EL (cell line): ENCODE results near the gene RMRP.
A peak's percentile ranks its signal among the peaks of the same experiment; 100 is the strongest.

Experiments
- DNase-seq: peaks from one replicate; pipeline ENCODE4 v3.0.0-alpha.2; 2016

Gene RMRP

DNA sequence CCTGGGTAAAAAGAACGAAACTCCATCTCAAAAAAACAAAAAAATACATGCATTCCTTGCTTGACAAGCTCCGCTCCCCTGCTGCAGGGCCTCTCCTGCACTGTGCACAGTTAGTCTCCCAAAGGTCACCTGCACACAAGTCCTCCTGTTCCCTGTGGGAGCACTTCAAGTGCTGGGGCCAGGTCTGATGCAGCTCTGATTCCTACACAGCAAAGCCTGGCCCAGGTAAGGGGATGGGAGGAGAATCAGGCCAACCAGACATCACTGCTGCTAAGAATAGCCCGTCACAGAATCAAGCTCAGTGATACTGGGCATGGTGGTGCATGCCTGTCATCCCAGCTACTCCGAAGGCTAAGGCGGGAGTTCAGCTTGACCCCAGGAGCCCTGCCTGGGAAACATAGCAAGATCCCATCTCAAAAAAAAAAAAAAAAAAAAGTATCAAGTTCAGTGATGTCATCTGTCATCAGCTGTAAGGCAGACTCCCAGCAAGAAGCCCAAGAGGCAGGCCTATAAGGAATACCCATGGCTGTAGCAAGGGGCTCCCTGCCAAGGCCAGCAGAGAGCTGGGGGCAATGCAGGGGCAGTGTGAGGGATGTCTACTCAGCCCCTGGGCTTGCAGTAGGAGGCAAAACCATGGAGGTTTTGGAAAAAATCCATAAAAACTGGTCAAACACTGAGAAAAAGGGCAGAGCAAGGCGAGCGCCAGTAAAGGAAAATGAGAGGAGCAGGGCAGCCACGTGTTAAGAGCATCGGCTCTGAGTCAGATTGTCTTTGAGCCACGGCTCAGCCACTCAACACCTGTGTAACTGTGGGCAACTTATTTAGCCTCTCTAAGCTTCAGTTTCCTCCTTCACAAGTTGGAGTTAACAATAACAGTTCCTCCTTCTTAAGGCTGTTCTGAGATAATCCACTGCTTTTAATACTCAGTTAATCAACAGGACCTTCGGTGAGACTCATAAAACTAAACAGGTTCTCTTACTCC lies 28.7 kb upstream of the RMRP start:
- peak; percentile 50 for DNase-seq

DNA sequence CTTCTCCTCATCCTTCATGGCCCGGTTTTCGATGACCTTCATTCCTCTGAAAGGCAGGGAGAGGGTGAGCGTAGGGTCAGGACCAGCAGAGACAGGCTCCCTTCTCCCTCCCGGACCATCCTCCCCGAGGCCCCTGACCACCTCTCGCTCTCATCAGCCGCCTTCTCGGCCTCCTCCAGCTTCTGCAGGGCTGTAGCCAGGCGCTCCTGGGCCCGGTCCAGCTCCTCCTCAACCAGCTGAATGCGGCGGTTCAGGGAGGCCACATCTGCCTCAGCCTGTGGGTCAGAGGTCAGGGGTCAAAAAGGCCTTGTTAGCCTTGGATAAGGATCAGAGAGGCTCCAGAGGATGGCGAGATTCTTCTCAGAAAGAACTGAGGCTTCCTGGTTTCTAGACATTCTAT lies 27.7 kb upstream of the RMRP start:
- DNase-seq, result no peak

DNA sequence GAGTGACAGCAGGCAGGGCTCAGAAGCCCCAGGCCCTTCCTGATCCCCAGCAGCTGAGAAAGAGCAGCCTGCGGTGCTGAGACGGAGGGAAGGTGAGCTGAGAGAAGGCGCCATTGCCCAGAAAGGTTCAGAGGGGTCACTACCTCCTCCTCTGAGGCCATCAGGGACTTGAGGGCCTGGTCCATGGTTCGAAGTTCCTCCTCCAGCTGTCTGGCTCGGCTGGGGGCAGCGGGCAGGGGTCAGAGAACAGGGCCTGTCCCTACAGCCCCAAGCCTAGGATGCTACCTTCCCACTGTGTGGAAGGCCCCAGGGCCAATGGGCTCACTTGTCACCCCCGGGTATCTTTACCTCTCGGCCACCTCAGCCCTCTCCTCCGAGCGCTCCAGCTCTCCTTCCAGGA lies 27.1 kb upstream of the RMRP start:
- no peak for DNase-seq

DNA sequence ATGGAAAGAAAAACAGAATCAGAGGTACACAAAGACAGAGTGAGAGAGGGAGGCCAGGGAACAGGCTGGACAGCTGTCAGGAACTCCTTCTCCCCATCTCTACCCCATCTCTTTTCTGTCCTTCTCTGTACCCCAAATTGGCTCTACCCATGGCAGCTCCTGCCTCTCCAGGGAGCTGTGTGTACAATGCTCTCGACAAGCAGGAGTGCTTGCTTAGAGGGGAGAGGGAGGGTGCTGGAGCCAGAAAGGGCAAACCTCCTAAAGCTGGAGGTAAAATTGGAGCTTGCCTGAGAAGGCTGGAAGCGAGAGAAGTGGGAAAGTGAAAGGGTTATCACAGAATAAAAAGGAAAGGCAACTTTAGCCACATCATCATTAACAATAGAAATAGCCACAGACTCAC lies 25.5 kb upstream of the RMRP start:
- no peak for DNase-seq

DNA sequence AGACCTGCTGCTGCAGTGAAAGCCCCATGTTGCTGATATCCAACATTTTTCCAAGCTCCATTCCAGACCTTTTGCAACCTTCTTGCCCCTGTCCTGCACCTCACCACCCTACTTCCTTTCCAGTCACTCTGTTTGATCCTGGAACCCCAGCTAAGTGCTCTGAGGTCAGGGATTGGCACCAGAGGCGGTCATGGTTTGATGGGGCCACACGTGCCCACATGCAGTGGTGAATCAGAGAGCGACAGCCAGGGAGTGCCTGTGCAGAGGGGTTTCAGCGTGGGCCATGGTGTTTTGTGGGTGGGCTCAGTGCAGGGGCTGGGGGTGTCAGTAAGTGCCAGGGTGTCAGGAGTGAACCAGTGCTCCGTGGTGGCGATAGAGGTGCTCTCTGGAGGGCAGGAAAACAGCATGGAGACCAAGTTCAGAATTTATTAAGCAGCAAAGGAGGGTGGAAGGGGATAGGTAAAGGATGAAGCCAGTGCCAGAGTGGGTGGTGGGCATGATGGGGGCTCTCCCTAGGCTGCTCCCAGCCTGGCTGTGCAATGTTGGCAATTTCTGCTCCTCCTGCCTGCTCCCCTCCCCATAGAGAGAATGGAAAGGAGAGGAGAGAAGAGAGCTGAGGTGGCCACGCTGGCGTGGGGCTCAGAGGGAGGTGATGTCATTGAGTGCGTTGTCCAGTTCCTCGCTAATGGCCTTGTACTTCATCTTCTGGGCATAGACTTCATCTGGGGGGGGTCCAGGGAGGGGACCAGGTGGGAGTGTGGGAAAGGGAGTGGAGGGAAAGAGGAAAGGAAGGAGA lies 24.9 kb upstream of the RMRP start:
- no peak for DNase-seq

DNA sequence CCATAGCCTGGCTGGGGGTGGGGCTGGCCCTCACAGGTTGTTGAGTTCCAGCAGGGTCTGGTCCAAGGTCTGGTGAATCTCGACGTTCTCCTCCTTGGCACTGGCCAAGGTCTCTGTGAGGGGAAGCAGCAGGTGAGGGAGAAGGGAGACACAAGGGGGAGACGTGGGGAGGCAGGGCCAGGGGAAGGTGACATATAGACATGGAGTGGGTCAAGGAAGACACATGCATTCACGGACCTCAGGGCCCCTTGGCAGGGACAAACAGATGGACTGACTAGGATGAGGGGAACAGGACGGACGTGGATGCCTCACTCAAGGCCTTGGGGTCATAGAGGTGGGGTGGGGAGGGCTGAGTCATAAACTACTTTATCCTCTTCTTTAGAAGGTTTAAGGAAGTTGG lies 24.2 kb upstream of the RMRP start:
- peak; percentile 46 for DNase-seq

DNA sequence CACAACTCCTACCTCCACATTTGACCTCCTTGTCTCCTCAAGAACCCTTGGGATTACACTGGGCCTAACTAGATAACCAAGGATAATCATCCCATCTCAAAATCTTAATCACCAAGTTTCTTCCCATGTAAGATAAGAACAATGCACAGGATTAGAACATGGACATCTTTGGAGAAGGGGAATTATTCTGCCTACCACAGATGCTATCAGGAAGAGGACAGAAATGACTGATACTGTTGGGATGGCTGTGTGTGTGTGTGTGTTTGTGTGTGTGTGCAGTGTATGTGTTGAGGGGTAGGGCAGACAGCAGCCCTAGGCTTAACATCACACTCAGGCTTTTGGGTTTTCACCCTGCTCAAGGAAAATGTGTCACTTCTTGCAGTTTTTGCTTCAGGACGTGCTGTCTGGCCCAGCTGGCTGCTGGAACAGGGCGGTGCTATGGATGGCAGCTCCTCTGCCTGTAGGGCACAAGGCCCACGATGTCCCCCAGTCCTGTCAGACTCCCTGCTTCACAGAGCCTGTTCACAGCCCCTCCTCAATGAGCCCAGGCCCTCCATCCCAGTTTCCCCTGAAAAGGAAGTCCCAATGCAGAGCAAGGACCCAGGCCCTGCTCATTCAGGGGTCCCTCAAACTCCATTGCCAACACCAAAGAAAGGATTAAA lies 23.7 kb upstream of the RMRP start:
- peak; percentile 40 for DNase-seq

DNA sequence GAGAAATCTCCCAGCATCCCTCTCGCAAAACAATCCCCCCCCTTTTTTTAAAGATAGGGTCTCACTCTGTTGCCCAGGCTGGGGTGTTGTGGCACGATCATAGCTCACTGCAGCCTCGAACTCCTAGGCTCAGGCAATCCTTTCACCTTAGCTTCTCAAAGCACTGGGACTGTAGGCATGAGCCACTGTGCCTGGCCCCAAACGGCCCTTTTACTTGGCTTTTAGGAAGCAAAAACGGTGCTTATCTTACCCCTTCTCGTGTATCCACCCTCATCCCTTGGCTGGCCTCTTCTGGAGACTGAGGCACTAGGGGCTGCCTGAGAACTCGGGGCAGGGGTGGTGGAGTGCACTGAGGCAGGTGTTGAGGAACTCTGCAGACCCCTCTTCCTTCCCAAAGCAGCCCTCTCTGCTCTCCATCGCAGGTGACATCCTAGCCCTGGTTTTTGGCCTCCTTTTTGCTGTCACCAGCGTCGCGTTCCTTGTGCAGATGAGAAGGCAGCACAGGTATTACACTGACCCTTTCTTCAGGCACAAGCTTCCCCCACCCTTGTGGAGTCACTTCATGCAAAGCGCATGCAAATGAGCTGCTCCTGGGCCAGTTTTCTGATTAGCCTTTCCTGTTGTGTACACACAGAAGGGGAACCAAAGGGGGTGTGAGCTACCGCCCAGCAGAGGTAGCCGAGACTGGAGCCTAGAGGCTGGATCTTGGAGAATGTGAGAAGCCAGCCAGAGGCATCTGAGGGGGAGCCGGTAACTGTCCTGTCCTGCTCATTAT lies 22.7 kb upstream of the RMRP start:
- peak; percentile 54 for DNase-seq

DNA sequence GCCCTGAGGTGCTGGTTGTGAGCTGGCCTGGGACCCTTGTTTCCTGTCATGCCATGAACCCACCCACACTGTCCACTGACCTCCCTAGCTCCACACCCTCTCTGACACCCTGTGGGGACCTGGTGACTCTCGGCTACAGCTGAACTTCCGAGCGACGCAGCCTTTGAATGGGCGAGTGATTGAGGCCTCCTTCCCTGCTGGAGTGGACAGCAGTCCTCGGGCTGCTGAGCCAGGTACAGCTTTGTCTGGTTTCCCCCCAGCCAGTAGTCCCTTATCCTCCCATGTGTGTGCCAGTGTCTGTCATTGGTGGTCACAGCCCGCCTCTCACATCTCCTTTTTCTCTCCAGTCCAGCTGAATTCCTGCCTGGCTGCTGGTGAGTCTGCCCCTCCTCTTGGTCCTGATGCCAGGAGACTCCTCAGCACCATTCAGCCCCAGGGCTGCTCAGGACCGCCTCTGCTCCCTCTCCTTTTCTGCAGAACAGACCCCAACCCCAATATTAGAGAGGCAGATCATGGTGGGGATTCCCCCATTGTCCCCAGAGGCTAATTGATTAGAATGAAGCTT lies 22.0 kb upstream of the RMRP start:
- no peak for DNase-seq

DNA sequence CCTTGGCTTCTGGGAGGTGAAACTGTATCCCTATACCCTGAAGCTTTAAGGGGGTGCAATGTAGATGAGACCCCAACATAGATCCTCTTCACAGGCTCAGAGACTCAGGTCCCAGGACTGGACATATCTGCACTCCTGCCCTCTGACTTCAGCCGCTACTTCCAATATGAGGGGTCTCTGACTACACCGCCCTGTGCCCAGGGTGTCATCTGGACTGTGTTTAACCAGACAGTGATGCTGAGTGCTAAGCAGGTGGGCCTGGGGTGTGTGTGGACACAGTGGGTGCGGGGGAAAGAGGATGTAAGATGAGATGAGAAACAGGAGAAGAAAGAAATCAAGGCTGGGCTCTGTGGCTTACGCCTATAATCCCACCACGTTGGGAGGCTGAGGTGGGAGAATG lies 21.3 kb upstream of the RMRP start:
- no peak for DNase-seq

DNA sequence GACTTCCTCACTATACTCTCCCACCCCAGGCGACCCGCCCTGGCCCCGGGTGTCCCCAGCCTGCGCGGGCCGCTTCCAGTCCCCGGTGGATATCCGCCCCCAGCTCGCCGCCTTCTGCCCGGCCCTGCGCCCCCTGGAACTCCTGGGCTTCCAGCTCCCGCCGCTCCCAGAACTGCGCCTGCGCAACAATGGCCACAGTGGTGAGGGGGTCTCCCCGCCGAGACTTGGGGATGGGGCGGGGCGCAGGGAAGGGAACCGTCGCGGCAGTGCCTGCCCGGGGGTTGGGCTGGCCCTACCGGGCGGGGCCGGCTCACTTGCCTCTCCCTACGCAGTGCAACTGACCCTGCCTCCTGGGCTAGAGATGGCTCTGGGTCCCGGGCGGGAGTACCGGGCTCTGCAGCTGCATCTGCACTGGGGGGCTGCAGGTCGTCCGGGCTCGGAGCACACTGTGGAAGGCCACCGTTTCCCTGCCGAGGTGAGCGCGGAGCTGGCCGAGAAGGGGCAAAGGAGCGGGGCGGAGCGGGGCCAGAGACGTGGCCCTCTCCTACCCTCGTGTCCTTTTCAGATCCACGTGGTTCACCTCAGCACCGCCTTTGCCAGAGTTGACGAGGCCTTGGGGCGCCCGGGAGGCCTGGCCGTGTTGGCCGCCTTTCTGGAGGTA lies 18.0 kb upstream of the RMRP start:
- DNase-seq, result no peak

DNA sequence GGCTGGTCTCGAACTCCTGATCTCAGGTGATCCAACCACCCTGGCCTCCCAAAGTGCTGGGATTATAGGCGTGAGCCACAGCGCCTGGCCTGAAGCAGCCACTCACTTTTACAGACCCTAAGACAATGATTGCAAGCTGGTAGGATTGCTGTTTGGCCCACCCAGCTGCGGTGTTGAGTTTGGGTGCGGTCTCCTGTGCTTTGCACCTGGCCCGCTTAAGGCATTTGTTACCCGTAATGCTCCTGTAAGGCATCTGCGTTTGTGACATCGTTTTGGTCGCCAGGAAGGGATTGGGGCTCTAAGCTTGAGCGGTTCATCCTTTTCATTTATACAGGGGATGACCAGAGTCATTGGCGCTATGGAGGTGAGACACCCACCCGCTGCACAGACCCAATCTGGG lies 17.4 kb upstream of the RMRP start:
- DNase-seq, result no peak

DNA sequence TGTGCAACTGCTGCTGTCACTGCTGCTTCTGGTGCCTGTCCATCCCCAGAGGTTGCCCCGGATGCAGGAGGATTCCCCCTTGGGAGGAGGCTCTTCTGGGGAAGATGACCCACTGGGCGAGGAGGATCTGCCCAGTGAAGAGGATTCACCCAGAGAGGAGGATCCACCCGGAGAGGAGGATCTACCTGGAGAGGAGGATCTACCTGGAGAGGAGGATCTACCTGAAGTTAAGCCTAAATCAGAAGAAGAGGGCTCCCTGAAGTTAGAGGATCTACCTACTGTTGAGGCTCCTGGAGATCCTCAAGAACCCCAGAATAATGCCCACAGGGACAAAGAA lies 16.2 kb upstream of the RMRP start:
- DNase-seq, result no peak

DNA sequence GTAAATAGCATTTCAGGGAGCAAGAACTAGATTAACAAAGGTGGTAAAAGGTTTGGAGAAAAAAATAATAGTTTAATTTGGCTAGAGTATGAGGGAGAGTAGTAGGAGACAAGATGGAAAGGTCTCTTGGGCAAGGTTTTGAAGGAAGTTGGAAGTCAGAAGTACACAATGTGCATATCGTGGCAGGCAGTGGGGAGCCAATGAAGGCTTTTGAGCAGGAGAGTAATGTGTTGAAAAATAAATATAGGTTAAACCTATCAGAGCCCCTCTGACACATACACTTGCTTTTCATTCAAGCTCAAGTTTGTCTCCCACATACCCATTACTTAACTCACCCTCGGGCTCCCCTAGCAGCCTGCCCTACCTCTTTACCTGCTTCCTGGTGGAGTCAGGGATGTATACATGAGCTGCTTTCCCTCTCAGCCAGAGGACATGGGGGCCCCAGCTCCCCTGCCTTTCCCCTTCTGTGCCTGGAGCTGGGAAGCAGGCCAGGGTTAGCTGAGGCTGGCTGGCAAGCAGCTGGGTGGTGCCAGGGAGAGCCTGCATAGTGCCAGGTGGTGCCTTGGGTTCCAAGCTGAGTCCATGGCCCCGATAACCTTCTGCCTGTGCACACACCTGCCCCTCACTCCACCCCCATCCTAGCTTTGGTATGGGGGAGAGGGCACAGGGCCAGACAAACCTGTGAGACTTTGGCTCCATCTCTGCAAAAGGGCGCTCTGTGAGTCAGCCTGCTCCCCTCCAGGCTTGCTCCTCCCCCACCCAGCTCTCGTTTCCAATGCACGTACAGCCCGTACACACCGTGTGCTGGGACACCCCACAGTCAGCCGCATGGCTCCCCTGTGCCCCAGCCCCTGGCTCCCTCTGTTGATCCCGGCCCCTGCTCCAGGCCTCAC lies 15.6 kb upstream of the RMRP start, which contains the start of gene CA9:
Gene CA9 (plus strand): TSS at position 797 of the 893 bp plus-strand sequence. CDS start 32 bp downstream, at position 829.
- peak; percentile 57 for DNase-seq

DNA sequence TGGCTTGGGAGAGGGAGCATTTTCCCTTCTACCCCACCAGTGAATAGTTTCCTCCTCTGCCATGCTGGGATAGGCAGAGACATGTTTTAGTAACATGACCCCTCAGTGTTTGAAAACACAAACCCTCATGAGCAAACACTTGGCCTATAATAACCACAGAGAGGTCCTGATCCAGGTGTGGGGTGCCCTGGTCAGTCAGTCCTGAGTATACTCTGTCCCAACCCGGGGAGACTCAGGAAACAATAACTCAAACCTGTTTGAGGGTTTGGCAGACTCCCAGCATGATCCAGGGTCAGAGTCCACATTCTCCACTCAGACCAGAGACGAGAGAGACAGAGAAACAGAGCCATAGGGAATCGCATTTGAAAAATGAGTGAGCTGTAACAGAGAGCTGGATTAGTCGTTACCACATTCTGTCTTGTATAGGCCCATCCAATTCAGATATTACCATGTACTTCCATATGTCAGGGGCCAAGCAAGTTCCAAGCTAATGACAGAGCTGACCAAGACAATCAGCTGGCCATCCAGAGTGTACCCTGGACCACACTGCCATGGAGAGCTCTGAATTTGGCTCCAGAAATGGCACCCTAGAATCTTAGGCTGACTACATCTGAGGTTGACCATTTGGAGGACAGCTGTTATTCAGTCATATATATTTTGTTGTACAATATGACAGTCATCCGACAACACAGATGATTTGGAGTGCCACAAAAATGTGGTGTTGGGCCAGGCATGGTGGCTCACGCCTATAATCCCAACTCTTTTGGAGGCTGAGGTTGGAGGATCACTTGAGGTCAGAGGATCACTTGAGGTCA lies 11.7 kb upstream of the RMRP start:
- peak; percentile 76 for DNase-seq

DNA sequence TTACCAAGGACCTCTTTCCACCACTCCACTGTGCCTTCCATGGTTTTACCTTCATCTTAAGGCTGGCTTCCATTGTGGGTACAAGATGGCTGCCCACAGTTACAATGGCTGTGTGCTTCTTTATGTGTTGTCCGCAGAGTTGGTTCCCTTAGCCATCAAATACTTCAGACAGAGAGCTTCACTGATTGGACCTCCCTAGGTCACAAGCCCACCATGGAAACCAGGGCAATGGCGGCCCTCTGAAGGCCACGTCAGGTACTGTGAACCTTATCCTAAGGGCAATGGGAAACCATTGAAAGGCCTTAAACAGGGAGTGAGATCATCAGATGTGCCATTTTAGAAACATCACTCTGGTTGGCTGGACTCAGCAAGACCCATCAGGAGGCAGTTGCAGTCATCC lies 10.1 kb upstream of the RMRP start:
- no peak for DNase-seq

DNA sequence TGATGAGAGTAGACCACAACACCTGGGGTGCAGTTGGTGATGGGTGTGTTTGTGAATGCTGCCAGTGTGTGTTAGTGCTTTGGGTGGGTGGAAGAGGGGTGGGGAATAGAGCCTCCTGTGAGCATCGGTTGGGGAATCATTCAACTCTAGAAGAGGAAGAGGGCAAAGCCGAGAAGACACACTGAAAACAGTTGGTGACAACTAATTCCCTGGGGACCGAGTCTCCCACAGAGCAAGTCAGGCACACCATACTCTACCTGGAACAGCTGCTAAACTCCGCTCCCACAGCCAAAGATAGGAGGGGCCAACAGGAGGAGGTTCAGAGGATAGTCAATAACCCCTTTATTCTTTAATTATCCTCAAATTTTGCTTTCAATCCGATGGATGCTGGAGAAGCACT lies 8.7 kb upstream of the RMRP start:
- no peak for DNase-seq

DNA sequence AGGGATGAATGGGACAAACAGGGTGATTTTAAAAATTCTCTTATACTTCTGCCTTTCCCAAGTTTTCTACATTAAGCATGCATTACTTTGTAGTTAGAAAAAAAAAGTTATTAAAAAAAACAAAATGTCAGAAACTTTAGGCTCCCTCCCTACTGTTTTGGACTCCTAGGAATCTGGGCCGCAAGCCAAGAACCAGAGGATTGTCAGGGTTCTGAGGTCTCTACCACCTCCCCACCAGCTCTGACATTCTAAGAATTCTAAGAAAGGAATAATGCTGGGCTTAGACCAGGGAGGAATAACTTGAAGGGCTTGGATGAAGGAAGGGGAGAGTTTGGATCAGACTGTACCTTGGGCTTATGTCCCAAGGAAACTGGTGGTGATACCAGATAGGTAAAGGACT lies 8.2 kb upstream of the RMRP start:
- DNase-seq, result peak; percentile 72

DNA sequence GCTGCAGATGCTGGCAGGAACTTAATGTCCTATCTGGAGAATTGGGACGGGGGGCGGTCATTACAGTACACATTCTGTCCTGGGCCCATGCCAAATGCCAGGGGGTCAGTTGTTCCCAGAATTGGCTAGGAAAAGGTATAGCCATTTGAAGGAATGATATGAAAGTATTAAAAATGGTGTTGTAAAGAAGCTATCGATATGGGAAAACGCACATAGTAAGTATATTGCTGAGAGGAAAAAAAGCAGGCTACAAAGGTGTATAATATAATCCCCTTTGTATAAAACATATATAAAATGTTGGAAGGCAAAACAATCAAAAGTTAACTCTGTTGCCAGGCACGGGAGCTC lies 7.6 kb upstream of the RMRP start:
- DNase-seq, result no peak
